Diencephalon (tissue), 1 donor: ENCODE measurements around the gene CTRL. TPM values are rescaled to one million over a fixed set of nuclear protein-coding genes. Genes with fewer than 3 reads are reported as not detected.

Source experiments
- small RNA-seq: library from RNA; depleted of rRNA; stranded (forward); fragments of <200 nt; gene quantifications from one replicate; pipeline ENCODE3, GENCODE V24; 2014
- total RNA-seq: library from RNA; depleted of rRNA; stranded (reverse); fragments of >200 nt; gene quantifications from one replicate; pipeline ENCODE4 v1.2.3, GENCODE V29; 2014

Gene CTRL
- total RNA-seq, result 1.8 TPM

DNA sequence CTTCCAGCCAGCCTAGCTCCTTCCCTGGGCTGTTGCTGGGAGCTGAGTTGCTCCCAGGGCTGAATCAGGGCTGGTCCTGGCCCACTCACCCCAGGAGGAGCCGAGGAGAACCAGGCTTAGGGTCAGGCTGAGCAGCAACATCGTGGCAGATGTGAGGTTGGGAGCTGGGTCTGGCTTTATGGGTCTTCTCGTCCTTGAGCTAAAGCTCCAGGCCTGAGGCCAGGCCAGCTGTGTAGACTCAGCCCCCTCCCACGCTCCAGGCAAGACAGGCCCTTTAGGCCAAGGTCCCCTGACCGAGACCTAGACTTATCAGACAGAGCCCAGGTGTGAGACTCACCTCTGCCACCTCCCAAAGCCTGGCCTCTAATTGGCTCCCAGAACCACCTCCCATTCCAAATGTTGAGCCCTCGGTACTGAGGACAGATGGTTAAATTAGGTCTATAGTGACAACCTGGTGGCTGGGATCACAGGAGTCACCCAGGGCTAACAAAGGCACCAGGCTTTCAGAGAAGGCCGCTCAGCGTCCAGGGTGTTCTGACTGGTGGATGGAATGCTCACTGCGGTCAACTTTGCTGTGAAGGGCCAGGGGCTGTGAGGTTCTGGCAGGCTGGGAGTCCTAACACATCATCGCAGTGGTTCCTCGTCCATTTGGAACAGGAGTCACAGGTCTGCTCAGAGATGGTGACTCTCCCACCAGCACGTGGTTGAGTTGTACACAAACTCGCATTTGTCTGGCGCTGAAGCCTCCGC is at the start of gene CTRL:
Gene CTRL (minus strand): TSS at position 151 of the 750 bp plus-strand sequence. CDS start 10 bp downstream, at position 141.

DNA sequence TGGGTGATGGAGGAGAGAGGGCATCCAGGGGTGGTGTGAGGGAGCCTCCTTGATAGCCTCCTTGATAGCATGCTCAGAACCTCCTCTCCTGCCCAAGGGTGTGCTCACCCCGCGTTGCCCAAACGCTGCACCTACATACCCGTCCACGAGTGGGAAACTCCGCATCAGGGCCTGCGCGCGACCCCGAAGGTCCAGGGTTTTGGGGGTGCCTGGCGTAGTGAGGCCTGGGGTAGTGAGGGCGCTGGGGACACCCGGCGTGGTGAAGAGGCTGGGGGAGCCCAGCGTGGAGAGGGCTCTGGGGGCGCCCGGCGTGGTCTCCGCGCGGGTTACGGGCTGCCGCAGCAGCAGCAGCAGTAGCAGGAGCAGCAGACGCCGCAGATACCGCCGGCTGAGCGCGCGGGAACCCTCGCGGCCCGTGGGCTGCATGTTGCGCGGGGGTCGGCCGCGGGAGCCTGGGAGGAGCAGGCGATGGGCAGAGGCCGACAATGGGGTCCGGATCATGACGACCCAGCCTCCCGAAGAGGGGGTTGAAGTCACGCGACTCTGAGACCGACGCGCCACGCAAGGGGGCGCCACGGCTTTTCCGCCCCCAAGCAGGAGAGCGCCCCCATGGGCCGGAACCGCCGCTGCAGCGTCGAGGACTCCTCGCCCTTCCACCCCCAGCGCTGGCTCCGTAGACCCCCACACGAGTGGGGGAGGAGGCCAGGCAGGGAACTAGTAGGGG is 48.5 kb upstream of the CTRL start, which contains the start of gene DPEP3:
Gene DPEP3 (minus strand): TSS at position 545 of the 724 bp plus-strand sequence. CDS start 119 bp downstream, at position 426.

DNA sequence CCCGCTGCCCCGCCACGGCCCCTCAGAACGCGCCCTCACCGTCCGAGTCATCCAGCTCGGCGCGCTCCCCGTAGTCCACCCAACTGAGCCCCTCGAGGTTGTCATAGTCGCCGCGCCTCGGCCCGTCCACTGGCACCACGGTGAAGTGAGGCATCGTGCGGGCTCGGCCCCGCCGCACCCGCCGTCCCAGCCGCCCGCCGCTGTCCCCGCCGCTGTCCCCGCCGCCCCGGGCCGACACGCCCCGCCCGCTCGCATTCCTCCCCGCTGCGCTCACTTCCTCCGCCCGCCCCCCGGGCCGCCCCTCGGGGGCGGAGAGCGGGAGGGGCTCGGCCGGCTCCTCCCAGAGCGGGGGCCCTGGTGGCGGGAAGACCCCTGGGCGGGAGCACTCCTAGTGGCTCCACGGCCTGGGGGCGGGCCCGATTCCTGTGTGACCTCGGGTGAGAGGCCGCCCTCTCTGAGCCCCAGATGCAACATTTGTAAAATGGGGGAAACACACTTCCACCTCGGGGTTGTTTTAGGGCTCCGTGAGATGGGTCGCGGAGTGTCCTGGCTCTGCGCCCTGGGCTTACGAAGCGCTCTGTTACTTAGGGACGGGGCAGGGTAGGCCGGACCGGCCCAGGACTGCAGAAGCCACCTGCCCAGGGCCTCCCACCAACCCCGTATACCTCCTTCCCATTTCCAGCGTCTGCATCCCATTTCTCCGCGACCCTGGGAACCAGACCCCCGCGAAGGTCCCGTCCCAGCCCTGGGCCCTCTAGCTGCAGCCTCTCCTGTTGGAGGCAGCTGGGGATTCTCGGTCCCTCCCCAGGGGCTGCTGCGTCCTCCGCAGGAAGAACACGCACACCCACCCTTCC is 37.0 kb upstream of the CTRL start, which contains the start of gene SLC12A4:
Gene SLC12A4 (minus strand): TSS at position 238 of the 854 bp plus-strand sequence. CDS start 84 bp downstream, at position 154.

DNA sequence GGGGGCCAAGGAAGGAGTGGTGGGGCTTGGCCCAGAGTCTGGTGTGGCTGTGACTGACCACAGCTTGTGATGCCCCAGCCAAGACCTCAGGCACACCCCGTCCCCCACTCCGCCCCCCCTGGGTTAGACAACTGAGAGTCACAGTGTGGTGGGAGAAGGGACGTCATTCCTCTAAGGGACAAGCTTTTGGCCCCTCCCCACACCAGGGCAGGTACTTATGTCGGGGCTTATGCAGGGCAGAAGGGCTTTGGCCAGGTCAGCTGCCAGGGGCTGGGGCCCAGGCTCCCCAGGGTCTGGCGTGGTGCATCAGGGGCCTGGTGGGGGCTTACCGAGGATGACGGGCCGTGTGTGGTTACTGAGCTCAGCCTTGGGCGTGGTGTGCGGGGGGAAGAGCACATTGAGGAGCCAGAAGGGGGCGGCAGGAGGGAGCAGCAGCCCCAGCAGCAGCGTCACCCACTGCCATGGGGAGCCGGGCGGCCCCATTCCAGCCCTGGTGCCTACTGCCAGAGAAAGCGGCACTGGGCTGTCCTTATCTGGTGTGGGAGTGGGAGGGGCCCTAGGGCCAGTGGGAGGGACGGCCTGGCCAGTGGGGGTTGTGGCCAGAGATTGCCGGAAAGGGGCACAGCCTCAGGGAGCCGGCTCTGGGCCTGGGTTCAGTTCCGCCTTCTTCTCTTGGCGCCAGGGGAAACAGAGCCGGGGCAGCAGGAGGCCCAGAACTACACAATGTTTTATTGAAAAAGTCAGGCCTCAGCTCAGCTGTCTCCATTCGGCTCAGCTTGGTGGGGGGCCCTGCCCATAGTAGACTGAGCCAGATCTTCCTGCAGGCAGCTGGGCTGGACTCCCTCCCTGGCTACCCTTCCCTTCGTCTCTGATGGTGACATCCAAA is 12.2 kb upstream of the CTRL start, which contains the start of gene LCAT:
Gene LCAT (minus strand): TSS at position 502 of the 886 bp plus-strand sequence. CDS start 19 bp downstream, at position 483.

DNA sequence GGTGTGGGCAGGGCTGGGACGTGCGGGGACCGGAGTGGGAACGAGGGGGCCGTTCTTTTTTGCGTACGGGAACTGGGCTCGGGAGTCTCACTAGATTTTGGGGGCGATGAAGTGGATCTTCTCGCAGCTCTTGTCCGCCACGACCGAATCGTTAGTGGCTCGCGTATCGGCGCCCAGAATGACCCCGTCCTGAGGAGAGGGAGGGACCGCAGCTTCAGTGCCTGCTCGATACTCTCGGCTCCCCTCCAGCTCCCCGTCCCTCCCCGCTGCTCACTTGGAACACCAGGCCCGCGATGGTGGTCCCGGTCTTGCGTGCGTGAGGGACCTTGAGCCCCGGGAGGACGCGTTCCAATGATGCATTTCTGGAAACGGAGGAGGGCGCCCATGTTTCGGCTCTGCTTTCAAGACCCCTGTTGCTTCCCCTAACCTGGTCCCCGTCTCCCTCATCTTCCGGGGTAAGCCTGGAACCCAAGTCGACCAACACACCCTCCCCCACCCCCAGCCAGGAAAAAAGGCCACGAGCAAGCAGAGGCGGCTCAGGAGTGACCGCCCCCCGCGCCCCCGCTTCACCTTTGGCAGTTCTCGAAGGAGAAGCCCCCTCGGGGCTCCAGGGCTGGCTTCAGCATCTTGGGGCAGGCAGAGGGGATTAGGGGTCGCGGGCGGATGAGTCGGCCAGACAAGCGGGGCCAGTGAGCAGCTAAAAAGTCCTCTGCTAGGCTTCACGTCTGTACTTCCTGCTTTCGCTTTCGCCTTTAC is 4.6 kb upstream of the CTRL start, which contains the start of gene PSMB10:
Gene PSMB10 (minus strand): TSS at position 727 of the 756 bp plus-strand sequence. CDS start 101 bp downstream, at position 626.

DNA sequence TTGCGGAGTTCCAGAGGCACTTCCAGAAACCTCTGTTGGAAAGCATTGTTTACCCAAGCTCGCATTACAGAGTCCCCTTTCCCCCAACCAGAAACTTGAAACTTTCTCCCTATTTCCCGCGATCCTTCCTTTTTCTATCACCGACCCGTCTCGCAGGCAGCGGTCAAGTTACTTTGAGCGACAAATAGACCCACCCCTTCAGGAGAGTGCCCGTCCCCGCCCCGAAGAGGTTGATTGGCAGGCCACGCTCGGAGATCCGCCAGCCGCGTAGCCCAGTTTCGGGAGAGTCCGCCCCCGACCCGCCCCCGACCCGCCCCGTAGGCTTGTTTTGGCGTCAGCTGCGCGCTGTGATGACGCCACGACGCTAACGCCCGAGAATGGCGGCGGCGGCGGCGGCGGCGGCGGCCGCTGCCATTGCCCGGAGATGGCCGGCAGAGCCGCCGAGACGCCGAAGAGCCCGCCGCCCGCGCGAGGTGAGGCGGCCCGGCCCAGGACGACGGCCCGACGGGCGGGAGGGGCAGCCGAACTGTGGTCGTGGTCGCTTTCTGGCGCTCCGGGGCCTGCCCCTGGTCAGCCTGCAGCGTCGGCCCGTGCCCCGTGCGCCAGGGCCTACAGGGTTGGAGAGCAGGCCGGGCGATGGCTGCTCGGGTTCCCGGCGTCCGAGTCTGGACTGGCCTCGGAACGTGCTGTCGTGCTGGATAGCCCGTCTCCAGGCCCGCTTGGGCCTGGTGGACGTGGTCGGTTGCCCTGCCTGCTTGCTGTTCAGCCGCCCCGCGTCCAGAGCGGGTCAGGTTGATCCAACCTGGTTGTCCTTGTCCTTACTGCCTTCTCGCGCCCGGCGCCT is 38.5 kb downstream of the CTRL start, which contains the start of gene PSKH1:
Gene PSKH1 (plus strand): TSS at position 356 of the 844 bp plus-strand sequence. CDS start 15,496 bp downstream, outside the sequence.

DNA sequence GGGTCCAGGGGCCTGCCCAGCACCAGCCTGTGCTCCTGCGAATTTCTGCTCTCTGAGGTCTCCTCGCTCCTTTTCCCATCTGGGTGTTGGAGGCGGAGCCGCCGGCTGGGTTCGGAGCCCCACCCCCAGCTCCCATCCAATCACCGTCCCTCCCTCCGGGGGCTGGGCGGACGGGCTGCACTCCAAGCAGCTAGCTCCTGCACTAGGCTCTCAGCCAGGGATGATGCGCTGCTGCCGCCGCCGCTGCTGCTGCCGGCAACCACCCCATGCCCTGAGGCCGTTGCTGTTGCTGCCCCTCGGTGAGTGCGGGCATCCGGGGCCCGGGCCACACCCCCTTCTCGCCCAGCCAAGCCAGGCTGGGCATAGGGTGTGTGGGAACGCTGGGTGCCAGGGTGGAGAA is 47.0 kb downstream of the CTRL start, which contains the start of gene NRN1L:
Gene NRN1L (plus strand): TSS at position 202 of the 400 bp plus-strand sequence. CDS start 19 bp downstream, at position 221.

Small RNA genes within 50 kb of the gene (small RNA-seq; reads per million reads assigned to genes)
- gene NRN1L, result not detected

Other genes starting within 250 kb of the CTRL start
- gene GFOD2, start 212.5 kb downstream of the CTRL start, total RNA-seq, result 57.2 TPM
- gene RANBP10, start 125.3 kb downstream of the CTRL start, total RNA-seq, result 6.9 TPM
- gene TSNAXIP1, start 125.0 kb downstream of the CTRL start, total RNA-seq, result 6.2 TPM
- gene THAP11, start 89.5 kb downstream of the CTRL start, total RNA-seq, result 23.8 TPM
- 134 TPM for gene NUTF2, start 84.9 kb downstream of the CTRL start, total RNA-seq
- 27.9 TPM for gene CENPT, start 84.2 kb downstream of the CTRL start, total RNA-seq
- 52.4 TPM for gene EDC4, start 58.8 kb downstream of the CTRL start, total RNA-seq
- not detected for gene NRN1L, start 47.0 kb downstream of the CTRL start, total RNA-seq
- gene PSKH1, start 38.6 kb downstream of the CTRL start, total RNA-seq, result 11.8 TPM
- gene PSMB10, start 5.0 kb upstream of the CTRL start, total RNA-seq, result 19.4 TPM
- gene LCAT, start 12.3 kb upstream of the CTRL start, total RNA-seq, result 5.3 TPM
- 27.9 TPM for gene SLC12A4, start 36.8 kb upstream of the CTRL start, total RNA-seq
- 0.23 TPM for gene DPEP3, start 48.6 kb upstream of the CTRL start, total RNA-seq
- gene DPEP2, start 67.6 kb upstream of the CTRL start, total RNA-seq, result 1.4 TPM
- not detected for gene DPEP2NB, start 84.0 kb upstream of the CTRL start, total RNA-seq
- 10.4 TPM for gene DDX28, start 91.4 kb upstream of the CTRL start, total RNA-seq
- gene DUS2, start 91.4 kb upstream of the CTRL start, total RNA-seq, result 11.8 TPM
- 27.5 TPM for gene NFATC3, start 153.5 kb upstream of the CTRL start, total RNA-seq